PC-3 (cell line): ENCODE data around the gene MCTP2. TPM values are rescaled to one million over a fixed set of nuclear protein-coding genes. Genes with fewer than 3 reads are reported as not detected.

Source experiments
- ATAC-seq: fragments of 200-7000 bp; cut with Tn5 transposase; 2 replicates; pipeline ENCODE4 v1.9.1; 2020; ENCODE audit warnings: mild to moderate bottlenecking, moderate library complexity
- BruUV-seq: library from RNA; stranded (reverse); fragments of 400-500 nt; replicated peaks from 2 replicates; lab custom pipeline; 2021; lab: Mats Ljungman, UMichigan
- CTCF ChIA-PET: fragments of 300-600 bp; sonication (Branson Sonifier 250); formaldehyde crosslinking; loops from one replicate; lab custom pipeline; 2022; ENCODE audit warnings: antibody characterized with exemption; lab: Charles Lee
- POLR2A ChIA-PET: fragments of 300-600 bp; sonication (Branson Sonifier 250); formaldehyde crosslinking; loops from one replicate; lab custom pipeline; 2022; ENCODE audit warnings: antibody characterized with exemption; ENCODE audit not compliant: unreplicated experiment; lab: Charles Lee
- DNase-seq: peaks from one replicate; pipeline ENCODE4 v3.0.0-alpha.2; 2015
- H2AFZ ChIP-seq: fragments of 300-600 bp; sonication (generic); 2 replicates; pipeline ENCODE4 v1.6.0; 2016; ENCODE audit warnings: antibody characterized with exemption, low read length
- H3F3A ChIP-seq: fragments of 300-600 bp; sonication (generic); one replicate; pipeline ENCODE4 v1.6.0; 2017; ENCODE audit warnings: antibody characterized with exemption, low read length, control low read depth, mild to moderate bottlenecking; ENCODE audit not compliant: unreplicated experiment
- H3K27ac ChIP-seq: fragments of 300-600 bp; sonication (generic); 2 replicates; pipeline ENCODE4 v1.5.1; 2016; ENCODE audit warnings: mild to moderate bottlenecking, low read length
- H3K27me3 ChIP-seq: fragments of 300-600 bp; sonication (generic); 2 replicates; pipeline ENCODE4 v1.6.1; 2016; ENCODE audit warnings: low read length, mixed read lengths
- H3K36me3 ChIP-seq: fragments of 300-600 bp; sonication (generic); 2 replicates; pipeline ENCODE4 v1.6.1; 2016; ENCODE audit warnings: low read depth, mixed run types, low read length, mixed read lengths
- H3K4me1 ChIP-seq: fragments of 300-600 bp; sonication (generic); 2 replicates; pipeline ENCODE4 v1.5.1; 2016; ENCODE audit warnings: low read length; ENCODE audit not compliant: insufficient read depth
- H3K4me2 ChIP-seq: fragments of 300-600 bp; sonication (generic); 2 replicates; pipeline ENCODE4 v1.6.0; 2016; ENCODE audit warnings: low read length
- H3K4me3 ChIP-seq: fragments of 300-600 bp; sonication (generic); 2 replicates; pipeline ENCODE4 v1.5.1; 2016; ENCODE audit warnings: mild to moderate bottlenecking, low read length, mixed read lengths
- H3K79me2 ChIP-seq: fragments of 300-600 bp; sonication (generic); 2 replicates; pipeline ENCODE4 v1.6.1; 2017; ENCODE audit warnings: low read length, mixed read lengths
- H3K9ac ChIP-seq: fragments of 300-600 bp; sonication (generic); 2 replicates; pipeline ENCODE4 v1.6.0; 2016; ENCODE audit warnings: mild to moderate bottlenecking, low read length
- H3K9me2 ChIP-seq: fragments of 300-600 bp; sonication (generic); replicated peaks from 2 replicates; pipeline ENCODE4 v1.6.1; 2016; ENCODE audit warnings: mixed run types, low read length, mixed read lengths
- H3K9me3 ChIP-seq: fragments of 300-600 bp; sonication (generic); 2 replicates; pipeline ENCODE4 v1.6.1; 2016; ENCODE audit warnings: low read length, mixed read lengths
- H4K20me1 ChIP-seq: fragments of 300-600 bp; sonication (generic); 2 replicates; pipeline ENCODE4 v1.6.1; 2016; ENCODE audit warnings: low read length, mixed read lengths
- EZH2 ChIP-seq: fragments of 300-600 bp; sonication (generic); IDR thresholded peaks from one replicate; pipeline ENCODE4 v1.6.1; 2017; ENCODE audit warnings: antibody characterized with exemption, mild to moderate bottlenecking, low read length; ENCODE audit not compliant: unreplicated experiment
- EZH2phosphoT487 ChIP-seq: fragments of 300-600 bp; sonication (generic); IDR thresholded peaks from 2 replicates; pipeline ENCODE4 v1.6.1; 2018; ENCODE audit warnings: mild to moderate bottlenecking, antibody characterized with exemption, low read length, borderline replicate concordance
- intact Hi-C: fragments of 100-400 bp; cut with micrococcal nuclease; formaldehyde crosslinking; loops from 2 replicates; pipeline ENCODE4 v1.9.0; 2023
- total RNA-seq: library from RNA; depleted of rRNA; stranded (reverse); fragments of >200 nt; gene quantifications from 2 replicates; pipeline ENCODE4 v1.2.3, GENCODE V29; 2014
- TF ChIP-seq, protein P1 (sequence below): fragments of 300-600 bp; sonication (generic); conservative IDR thresholded peaks from 2 replicates; pipeline ENCODE4 v1.5.1; 2017; ENCODE audit warnings: antibody characterized with exemption, low read depth, mild to moderate bottlenecking, low read length

MCTP2 gene
- total RNA-seq, 1 experiment from 2014 or later, result 6.2 TPM

DNA sequence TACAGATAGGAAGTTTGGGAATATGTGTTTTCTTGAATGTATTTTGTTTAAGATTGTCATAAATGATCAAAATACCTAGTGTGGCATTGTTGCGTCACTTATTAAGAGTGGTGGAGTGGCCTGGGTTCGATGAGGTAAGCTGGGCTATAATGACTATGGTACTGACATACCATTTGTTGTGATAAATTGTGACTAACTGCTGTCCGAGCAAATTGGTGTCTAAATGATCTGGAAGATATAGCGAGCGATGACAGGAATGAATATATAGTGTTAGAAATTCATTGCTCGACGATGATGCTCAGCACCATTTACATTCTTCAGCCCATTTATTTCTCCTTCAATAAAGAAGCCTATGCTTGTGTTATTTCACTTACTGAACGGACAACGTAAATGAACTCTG lies 123.3 kb downstream of the MCTP2 start:
- no peaks in the 10 kb centered on the region for H3F3A ChIP-seq
- no peaks in the 10 kb centered on the region for H3K79me2 ChIP-seq
- no peaks in the 10 kb centered on the region for H3K27me3 ChIP-seq
- H3K27ac ChIP-seq, result no peak overlapping the region
- intact Hi-C loops, result no loop called here
- H3K36me3 ChIP-seq, result no peaks in the 10 kb centered on the region
- no peaks in the 10 kb centered on the region for H3K4me1 ChIP-seq
- H3K9ac ChIP-seq, result no peak overlapping the region
- no peak for DNase-seq
- no peaks in the 10 kb centered on the region for H3K9me3 ChIP-seq
- no TSS peak for BruUV-seq
- no peaks in the 10 kb centered on the region for H3K9me2 ChIP-seq
- no peak overlapping the region for H3K4me3 ChIP-seq
- ChIA-PET CTCF (no interaction called here), POLR2A (no interaction called here)
- no peak for ATAC-seq
- H4K20me1 ChIP-seq, result no peaks in the 10 kb centered on the region
- TF ChIP-seq, protein P1, sequence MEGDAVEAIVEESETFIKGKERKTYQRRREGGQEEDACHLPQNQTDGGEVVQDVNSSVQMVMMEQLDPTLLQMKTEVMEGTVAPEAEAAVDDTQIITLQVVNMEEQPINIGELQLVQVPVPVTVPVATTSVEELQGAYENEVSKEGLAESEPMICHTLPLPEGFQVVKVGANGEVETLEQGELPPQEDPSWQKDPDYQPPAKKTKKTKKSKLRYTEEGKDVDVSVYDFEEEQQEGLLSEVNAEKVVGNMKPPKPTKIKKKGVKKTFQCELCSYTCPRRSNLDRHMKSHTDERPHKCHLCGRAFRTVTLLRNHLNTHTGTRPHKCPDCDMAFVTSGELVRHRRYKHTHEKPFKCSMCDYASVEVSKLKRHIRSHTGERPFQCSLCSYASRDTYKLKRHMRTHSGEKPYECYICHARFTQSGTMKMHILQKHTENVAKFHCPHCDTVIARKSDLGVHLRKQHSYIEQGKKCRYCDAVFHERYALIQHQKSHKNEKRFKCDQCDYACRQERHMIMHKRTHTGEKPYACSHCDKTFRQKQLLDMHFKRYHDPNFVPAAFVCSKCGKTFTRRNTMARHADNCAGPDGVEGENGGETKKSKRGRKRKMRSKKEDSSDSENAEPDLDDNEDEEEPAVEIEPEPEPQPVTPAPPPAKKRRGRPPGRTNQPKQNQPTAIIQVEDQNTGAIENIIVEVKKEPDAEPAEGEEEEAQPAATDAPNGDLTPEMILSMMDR, result no peak
- no peak for TF ChIP-seq EZH2phosphoT487
- TF ChIP-seq EZH2, result no peak
- H3K4me2 ChIP-seq, result no peak overlapping the region
- H2AFZ ChIP-seq, result no peak overlapping the region

DNA sequence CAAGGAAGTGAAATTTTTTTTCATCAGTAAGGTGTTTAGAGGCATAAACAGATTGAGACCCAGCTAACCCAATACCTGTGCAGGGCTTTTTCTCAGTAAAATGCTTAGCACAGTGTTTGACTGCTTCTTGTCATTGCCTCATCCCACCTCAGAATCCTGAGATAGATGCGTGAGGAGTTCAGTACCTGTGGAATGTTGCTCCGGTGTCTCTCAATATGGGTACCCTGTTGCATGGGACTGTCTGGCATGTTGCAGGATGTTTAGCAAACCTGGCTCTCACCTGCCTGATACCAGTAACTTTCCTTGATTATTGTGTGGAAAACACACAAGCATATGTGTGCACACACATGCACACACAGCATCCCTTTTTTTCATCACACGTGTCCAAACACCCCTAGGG lies 128.4 kb downstream of the MCTP2 start:
- Histone ChIP-seq H3K4me1 (no peaks in the 10 kb centered on the region), H3K9me3 (no peaks in the 10 kb centered on the region), H3K9me2 (no peaks in the 10 kb centered on the region), H3K27ac (no peak overlapping the region), H3K27me3 (no peaks in the 10 kb centered on the region), H3K36me3 (no peaks in the 10 kb centered on the region), H3K4me3 (no peak overlapping the region), H2AFZ (no peak overlapping the region), H3K4me2 (no peak overlapping the region), H3K9ac (no peak overlapping the region), H3F3A (no peaks in the 10 kb centered on the region), H3K79me2 (no peaks in the 10 kb centered on the region), H4K20me1 (no peaks in the 10 kb centered on the region)
- intact Hi-C loops, result no loop called here
- BruUV-seq, result no TSS peak
- CTCF ChIA-PET, result no interaction called here
- POLR2A ChIA-PET, result no interaction called here
- DNase-seq (no peak), ATAC-seq (no peak)
- no peak for TF ChIP-seq EZH2phosphoT487
- TF ChIP-seq, protein P1, result no peak
- TF ChIP-seq EZH2, result no peak

DNA sequence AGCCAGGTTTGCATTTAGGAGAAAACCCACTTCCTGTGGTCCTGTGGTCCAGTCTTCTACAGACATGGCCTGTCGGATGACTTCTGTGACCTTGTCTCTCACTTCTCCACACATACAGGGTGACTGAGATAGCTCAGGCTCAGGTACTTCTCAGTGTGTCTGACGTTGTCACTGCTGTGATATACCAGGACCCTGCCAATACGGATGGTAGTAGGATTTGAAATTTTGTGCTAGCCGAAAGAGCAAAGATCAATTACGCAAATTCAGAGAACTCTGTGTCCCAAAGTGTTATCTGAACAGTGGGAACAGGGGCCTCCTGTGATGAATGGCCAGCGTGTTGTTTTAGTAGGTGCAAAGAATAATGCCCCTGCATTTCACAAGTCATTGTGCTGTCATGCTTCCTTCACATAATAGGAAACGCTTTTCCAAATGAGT lies 128.9 kb downstream of the MCTP2 start:
- Histone ChIP-seq H3K9me3 (no peaks in the 10 kb centered on the region), H3K9me2 (no peaks in the 10 kb centered on the region), H4K20me1 (no peaks in the 10 kb centered on the region), H3K36me3 (no peaks in the 10 kb centered on the region), H3K4me3 (no peak overlapping the region), H2AFZ (no peak overlapping the region), H3K4me2 (no peak overlapping the region), H3K27me3 (no peaks in the 10 kb centered on the region), H3K27ac (no peak overlapping the region), H3K4me1 (no peaks in the 10 kb centered on the region), H3F3A (no peaks in the 10 kb centered on the region), H3K9ac (no peak overlapping the region), H3K79me2 (no peaks in the 10 kb centered on the region)
- CTCF ChIA-PET, result no interaction called here
- TF ChIP-seq, protein P1, result no peak
- no peak for TF ChIP-seq EZH2
- TF ChIP-seq EZH2phosphoT487, result no peak
- DNase-seq (no peak), ATAC-seq (no peak)
- intact Hi-C loops, result no loop called here
- no TSS peak for BruUV-seq
- POLR2A ChIA-PET, result no interaction called here
